Inflammatory macrophage treated with lipopolysaccharide for 1 hour (primary cell): ENCODE measurements around the gene TCEAL8.
A peak's percentile ranks its signal among the peaks of the same experiment; 100 is the strongest.

Source experiments
- DNase-seq, 2 donors: peaks; one replicate each; pipeline ENCODE4 v3.0.0-alpha.2; 2020 to 2022

The TCEAL8 gene

DNA sequence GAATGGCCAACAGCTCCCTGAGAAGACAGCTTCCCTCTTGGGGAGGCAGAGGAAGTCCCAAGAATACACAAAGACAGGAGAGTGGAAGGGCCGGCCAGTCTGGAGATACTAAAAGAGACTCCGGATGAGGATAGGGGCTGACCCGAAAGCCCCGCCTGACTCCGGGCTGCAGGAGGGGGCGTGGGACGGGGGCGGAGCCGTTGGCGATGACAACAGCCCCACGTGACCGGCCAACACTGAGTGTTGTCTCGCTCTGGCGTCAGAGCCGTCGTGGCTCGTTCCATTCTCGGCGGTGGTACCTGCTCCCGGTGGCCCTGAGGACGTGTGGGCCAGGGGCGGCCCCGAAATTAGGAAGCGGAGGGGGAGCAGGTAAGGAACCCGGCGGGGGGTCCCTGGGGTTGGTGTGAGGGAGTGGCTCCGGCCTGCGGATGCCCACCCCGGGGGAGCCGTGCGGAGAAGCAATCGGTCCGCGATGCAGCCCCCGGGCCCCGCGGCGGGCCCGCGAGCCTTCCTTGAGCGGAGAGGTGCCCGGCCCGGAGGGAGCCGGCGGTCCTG is 40.0 kb downstream of the TCEAL8 start, which contains the start of gene BEX4:
TSS of gene BEX4 (plus strand) at position 239 of the 555 bp plus-strand sequence. CDS start 1,046 bp downstream, outside the sequence.
- DNase-seq: peak; percentile 75 to 82

GRCh38 chrX:103212749-103213457 is 42.1 kb downstream of the TCEAL8 start:
- no peak for DNase-seq

GRCh38 chrX:103211012-103211715 is 43.8 kb downstream of the TCEAL8 start:
- peak; percentile 16 to 71 for DNase-seq

DNA sequence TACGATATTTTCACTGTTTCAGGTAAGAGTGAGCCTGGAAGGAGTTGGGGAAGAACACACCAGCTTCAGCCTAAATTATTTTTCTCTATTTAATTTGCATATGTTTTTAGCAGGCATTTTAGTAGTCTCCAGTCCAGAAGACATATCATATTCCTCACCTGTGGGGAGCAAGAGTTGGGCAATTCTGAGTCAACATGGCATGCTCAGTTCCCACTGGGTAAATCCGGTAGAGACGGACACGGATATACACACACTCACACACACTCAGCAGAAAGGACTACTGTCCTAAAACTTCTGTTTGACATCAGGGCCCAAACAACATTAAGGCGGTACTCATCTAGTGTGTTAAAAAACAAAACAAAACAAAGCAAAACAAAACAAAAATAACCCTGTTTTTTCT is 44.9 kb downstream of the TCEAL8 start:
- no peak for DNase-seq
